K562 (cell line): ENCODE data around the gene DNAH8. TPM values are rescaled to one million over a fixed set of nuclear protein-coding genes. Genes with fewer than 3 reads are reported as not detected.
A peak's percentile ranks its signal among the peaks of the same experiment; 100 is the strongest.

Source experiments
- CBX8 ChIP-seq: fragments of 200-600 bp; sonication (generic); IDR thresholded peaks from 2 replicates; pipeline ENCODE4 v1.6.1; 2012; ENCODE audit warnings: borderline replicate concordance, mixed run types, low read depth, mild to moderate bottlenecking, moderate library complexity, mixed read lengths, low read length, control low read depth, inconsistent platforms; ENCODE audit not compliant: poor library complexity, severe bottlenecking; ENCODE audit errors: extremely low read depth
- PHB2 ChIP-seq: fragments of 450-650 bp; IDR thresholded peaks from 2 replicates; pipeline ENCODE4 v1.6.1; 2017; ENCODE audit warnings: low read depth
- TRIM28 ChIP-seq: fragments of 450-650 bp; IDR thresholded peaks from 2 replicates; pipeline ENCODE4 v1.6.1; 2017
- ZNF318 ChIP-seq, 2 experiments: fragments of 450-650 bp; IDR thresholded peaks; 2 replicates each; pipeline ENCODE4 v1.6.1; 2016; ENCODE audit warnings: mild to moderate bottlenecking in 2 of 2, borderline replicate concordance in 1 of 2, low read depth in 1 of 2, moderate library complexity in 1 of 2
- polyA plus RNA-seq, 8 experiments: library from polyadenylated mRNA; depleted of rRNA in 4 of 8; stranded (reverse) in 5 of 8; unstranded in 3 of 8; fragments of >200 nt; fragmentation: Nextera tagmentation in 2 of 8; fragmentation: Illumina TruSeq in 1 of 8; extraction: Ambion mirVana in 2 of 8; extraction: Trizol in 1 of 8; gene quantifications; 2 replicates each; pipeline versions ENCODE4 v1.2.1 to v1.2.3, GENCODE V29; 2011 to 2014; ENCODE audit warnings: inconsistent platforms in 1 of 8, missing spikeins in 1 of 8
- total RNA-seq, 7 experiments: library from RNA; depleted of rRNA in 6 of 7; stranded (reverse); fragments of >200 nt in 6 of 7; fragmentation: Illumina TruSeq in 2 of 7; extraction: Trizol in 2 of 7; gene quantifications; 2 replicates each; pipeline versions ENCODE4 v1.2.1 to v1.2.3, GENCODE V29; 2011 to 2021; ENCODE audit warnings: low replicate concordance in 1 of 7
- TF ChIP-seq, protein P1 (sequence below): fragments of 450-650 bp; IDR thresholded peaks from 2 replicates; pipeline ENCODE4 v1.6.1; 2018; ENCODE audit not compliant: partially characterized antibody
- TF ChIP-seq, protein P2 (sequence below): fragments of 450-650 bp; formaldehyde crosslinking; IDR thresholded peaks from 2 replicates; pipeline ENCODE4 v1.4.0; 2020; ENCODE audit warnings: mild to moderate bottlenecking, moderate library complexity
- TF ChIP-seq, protein P3 (sequence below): fragments of 250-450 bp; sonication (Bioruptor Pico); IDR thresholded peaks from 2 replicates; pipeline ENCODE4 v1.5.0; 2020; ENCODE audit warnings: mild to moderate bottlenecking
- TF ChIP-seq, protein P4 (sequence below), 2 experiments: fragments of 450-650 bp in 1 of 2; sonication (generic) in 1 of 2; formaldehyde crosslinking in 1 of 2; IDR thresholded peaks in 1 of 2; conservative IDR thresholded peaks in 1 of 2; 2 replicates each; pipeline versions ENCODE4 v1.6.1 to v1.8.1; 2016 to 2023; ENCODE audit warnings: mild to moderate bottlenecking in 2 of 2, moderate library complexity in 2 of 2, inconsistent platforms in 1 of 2, missing genetic modification reagents in 1 of 2

Gene DNAH8
- total and polyA plus RNA-seq, 9 of the 15 experiments (the other 6 are each of a cell fraction or from before 2014, with no cell fraction given), result 1.2 to 4.2 (median 2.9) TPM

- no peak for TF ChIP-seq ZNF318 (IDR thresholded peaks at IDR 0.05; ENCODE audit: borderline replicate concordance in 1 of 2, low read depth in 1 of 2)
- TF ChIP-seq, protein P1, sequence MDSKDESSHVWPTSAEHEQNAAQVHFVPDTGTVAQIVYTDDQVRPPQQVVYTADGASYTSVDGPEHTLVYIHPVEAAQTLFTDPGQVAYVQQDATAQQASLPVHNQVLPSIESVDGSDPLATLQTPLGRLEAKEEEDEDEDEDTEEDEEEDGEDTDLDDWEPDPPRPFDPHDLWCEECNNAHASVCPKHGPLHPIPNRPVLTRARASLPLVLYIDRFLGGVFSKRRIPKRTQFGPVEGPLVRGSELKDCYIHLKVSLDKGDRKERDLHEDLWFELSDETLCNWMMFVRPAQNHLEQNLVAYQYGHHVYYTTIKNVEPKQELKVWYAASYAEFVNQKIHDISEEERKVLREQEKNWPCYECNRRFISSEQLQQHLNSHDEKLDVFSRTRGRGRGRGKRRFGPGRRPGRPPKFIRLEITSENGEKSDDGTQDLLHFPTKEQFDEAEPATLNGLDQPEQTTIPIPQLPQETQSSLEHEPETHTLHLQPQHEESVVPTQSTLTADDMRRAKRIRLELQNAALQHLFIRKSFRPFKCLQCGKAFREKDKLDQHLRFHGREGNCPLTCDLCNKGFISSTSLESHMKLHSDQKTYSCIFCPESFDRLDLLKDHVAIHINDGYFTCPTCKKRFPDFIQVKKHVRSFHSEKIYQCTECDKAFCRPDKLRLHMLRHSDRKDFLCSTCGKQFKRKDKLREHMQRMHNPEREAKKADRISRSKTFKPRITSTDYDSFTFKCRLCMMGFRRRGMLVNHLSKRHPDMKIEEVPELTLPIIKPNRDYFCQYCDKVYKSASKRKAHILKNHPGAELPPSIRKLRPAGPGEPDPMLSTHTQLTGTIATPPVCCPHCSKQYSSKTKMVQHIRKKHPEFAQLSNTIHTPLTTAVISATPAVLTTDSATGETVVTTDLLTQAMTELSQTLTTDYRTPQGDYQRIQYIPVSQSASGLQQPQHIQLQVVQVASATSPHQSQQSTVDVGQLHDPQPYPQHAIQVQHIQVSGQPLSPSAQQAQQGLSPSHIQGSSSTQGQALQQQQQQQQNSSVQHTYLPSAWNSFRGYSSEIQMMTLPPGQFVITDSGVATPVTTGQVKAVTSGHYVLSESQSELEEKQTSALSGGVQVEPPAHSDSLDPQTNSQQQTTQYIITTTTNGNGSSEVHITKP, result peak; percentile 25
- TF ChIP-seq, protein P2, sequence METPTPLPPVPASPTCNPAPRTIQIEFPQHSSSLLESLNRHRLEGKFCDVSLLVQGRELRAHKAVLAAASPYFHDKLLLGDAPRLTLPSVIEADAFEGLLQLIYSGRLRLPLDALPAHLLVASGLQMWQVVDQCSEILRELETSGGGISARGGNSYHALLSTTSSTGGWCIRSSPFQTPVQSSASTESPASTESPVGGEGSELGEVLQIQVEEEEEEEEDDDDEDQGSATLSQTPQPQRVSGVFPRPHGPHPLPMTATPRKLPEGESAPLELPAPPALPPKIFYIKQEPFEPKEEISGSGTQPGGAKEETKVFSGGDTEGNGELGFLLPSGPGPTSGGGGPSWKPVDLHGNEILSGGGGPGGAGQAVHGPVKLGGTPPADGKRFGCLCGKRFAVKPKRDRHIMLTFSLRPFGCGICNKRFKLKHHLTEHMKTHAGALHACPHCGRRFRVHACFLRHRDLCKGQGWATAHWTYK, result no peak
- no peak for TF ChIP-seq PHB2
- TF ChIP-seq, protein P3, sequence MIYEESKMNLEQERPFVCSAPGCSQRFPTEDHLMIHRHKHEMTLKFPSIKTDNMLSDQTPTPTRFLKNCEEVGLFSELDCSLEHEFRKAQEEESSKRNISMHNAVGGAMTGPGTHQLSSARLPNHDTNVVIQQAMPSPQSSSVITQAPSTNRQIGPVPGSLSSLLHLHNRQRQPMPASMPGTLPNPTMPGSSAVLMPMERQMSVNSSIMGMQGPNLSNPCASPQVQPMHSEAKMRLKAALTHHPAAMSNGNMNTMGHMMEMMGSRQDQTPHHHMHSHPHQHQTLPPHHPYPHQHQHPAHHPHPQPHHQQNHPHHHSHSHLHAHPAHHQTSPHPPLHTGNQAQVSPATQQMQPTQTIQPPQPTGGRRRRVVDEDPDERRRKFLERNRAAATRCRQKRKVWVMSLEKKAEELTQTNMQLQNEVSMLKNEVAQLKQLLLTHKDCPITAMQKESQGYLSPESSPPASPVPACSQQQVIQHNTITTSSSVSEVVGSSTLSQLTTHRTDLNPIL (CRISPR knock-in tag), result no peak
- no peak for TF ChIP-seq TRIM28
- TF ChIP-seq CBX8, result no peak
- TF ChIP-seq, protein P4, sequence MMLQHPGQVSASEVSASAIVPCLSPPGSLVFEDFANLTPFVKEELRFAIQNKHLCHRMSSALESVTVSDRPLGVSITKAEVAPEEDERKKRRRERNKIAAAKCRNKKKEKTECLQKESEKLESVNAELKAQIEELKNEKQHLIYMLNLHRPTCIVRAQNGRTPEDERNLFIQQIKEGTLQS (IDR thresholded peaks at IDR 0.05), result 0 out of 2 replicates have a peak, but pooled peaks have one; percentile 23
- TF ChIP-seq, protein P4 (CRISPR knock-in tag; conservative IDR thresholded peaks at IDR 0.05), result no peak
Measured at GRCh38 chr6:38968702-38969149, 253.6 kb downstream of the DNAH8 start (continued).
